Neural progenitor cell (in vitro differentiated cells): ENCODE data around the gene MS4A4A.

Experiments used
- EZH2 ChIP-seq: fragments of 200-600 bp; sonication (generic); IDR thresholded peaks from 2 replicates; pipeline ENCODE4 v1.6.1; 2017; ENCODE audit warnings: antibody characterized with exemption, mild to moderate bottlenecking, moderate library complexity
- EZH2phosphoT487 ChIP-seq: fragments of 200-600 bp; sonication (generic); IDR thresholded peaks from 2 replicates; pipeline ENCODE4 v1.6.1; 2017; ENCODE audit warnings: antibody characterized with exemption
- TF ChIP-seq, protein P1 (sequence below): fragments of 200-600 bp; sonication (generic); IDR thresholded peaks from 2 replicates; pipeline ENCODE4 v1.5.1; 2017; ENCODE audit warnings: antibody characterized with exemption, mild to moderate bottlenecking

DNA sequence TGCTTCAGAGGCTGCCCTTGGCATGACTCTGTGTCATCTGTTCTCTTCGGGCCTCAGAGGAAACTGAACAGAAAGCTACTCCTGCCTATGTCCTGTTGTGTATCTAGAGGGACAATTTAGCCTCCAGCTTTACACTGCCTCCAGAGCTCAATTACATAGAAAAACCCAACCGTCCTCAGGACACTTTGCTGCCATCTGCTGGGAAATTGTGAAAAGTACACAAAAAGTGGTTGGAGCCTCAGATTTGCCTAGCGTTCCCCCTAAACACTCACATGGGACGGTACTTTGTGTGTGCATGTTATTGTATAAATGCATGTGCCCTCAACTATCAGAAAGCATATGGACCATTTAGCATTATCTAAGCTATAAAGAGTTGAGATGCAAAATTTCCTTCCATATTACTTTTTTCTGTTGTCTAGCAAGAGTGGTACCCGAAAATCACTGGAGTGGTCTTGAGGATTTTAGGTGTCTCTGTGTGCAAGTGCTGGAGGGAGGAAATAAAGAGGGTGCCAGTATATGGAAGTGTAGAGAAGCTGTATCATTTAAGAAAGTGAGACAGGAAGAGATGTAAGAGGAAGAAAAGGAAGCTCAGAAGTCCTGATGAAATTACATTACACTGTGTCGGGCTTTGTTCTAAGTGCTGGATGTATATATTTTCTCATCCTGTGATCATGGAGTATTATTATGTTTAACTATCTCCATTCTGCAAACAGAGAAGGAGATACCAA, 28.8 kb upstream of the MS4A4A start:
- TF ChIP-seq, protein P1, sequence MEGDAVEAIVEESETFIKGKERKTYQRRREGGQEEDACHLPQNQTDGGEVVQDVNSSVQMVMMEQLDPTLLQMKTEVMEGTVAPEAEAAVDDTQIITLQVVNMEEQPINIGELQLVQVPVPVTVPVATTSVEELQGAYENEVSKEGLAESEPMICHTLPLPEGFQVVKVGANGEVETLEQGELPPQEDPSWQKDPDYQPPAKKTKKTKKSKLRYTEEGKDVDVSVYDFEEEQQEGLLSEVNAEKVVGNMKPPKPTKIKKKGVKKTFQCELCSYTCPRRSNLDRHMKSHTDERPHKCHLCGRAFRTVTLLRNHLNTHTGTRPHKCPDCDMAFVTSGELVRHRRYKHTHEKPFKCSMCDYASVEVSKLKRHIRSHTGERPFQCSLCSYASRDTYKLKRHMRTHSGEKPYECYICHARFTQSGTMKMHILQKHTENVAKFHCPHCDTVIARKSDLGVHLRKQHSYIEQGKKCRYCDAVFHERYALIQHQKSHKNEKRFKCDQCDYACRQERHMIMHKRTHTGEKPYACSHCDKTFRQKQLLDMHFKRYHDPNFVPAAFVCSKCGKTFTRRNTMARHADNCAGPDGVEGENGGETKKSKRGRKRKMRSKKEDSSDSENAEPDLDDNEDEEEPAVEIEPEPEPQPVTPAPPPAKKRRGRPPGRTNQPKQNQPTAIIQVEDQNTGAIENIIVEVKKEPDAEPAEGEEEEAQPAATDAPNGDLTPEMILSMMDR: peak; percentile 65
- TF ChIP-seq EZH2: no peak
- TF ChIP-seq EZH2phosphoT487: no peak
